GM21737 (cell line): Measurements from ENCODE around the gene DNMT3A.
A peak's percentile ranks its signal among the peaks of the same experiment; 100 is the strongest.

ENCODE experiments used
- ATAC-seq: cut with Tn5 transposase; IDR thresholded peaks from one replicate; pipeline ENCODE4 v1.9.1; 2021; ENCODE audit warnings: mild to moderate bottlenecking, moderate library complexity; ENCODE audit not compliant: unreplicated experiment

DNMT3A gene

DNA sequence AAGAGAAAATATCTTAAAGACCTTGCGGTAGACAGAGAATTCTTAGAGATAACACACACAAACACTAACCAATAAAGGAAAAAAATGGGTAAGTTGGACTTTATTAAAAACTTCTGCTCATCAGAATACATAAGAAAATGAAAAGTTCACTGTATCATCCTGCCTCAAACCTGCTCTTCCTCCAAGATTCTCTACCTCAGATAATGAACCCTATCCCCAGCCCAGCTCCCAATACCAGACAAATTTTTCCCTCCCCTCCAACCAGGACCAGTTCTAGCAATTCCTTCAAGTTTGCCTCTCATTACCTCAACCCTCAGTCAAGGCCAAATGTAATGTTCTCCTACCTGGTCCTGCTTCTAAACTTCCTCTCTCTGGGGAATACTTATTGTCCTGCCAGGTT, 79.4 kb downstream of the DNMT3A start:
- ATAC-seq: no peak

DNA sequence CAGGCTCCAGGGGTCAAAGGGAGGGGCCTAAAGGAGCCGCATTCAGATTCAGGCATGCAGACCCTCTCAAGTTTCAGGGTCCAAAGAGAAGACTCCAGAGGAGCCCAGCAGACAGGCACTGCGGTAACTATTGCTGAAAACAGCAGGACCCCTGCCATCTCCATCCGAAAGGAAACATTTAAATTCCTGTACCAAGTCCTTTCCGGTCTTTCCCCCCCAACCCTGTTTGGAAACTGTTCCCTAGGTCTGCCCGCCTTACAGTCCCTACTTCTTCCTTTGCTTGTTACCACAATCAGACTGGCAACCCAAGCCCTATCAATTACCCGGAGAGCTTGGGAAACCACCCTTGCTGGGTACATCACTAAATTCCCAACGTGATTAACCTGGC, 82.0 kb downstream of the DNMT3A start:
- no peak for ATAC-seq

DNA sequence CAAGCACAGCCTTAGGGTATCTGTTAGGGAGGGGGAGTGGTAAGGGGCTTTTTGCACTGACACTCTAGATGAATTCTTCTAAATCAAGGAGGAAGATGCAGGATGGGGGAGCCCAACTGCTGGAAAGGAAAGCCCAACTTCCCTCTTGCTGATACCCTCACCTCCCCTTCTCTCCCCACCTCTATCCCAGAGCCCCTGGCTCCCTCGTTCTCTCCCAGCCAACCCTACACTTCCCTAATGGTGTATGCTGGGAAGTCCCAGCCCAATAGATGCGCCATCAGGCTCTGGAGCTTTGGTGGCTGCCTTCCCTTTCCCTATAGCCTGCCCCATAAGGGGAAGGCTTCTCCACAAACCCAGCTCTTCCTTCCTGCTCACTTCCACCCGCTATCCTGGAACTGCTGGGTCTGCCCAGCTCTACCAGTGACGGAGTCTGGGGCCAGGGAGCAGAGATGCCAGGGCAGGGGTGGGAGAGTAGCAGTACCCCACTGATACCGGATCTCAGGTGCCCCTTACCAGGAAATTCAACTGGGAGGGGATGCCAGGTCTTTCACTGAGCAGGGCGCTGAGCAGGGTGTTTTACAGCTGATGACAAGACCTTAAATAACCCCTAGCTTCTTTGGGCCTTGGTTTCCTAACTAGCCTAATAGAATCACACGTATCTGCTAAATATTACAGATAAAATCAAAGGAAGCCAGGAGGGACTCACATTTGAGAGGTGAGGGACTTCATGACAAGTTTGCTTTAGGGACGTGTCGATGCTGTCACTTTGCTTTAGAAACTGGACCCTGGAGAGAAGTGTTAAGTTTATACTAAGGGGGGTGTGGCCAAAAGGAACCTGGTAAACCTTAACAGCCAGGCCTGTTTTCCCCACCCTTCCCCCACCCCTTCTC, 82.6 kb downstream of the DNMT3A start:
- no peak for ATAC-seq

DNA sequence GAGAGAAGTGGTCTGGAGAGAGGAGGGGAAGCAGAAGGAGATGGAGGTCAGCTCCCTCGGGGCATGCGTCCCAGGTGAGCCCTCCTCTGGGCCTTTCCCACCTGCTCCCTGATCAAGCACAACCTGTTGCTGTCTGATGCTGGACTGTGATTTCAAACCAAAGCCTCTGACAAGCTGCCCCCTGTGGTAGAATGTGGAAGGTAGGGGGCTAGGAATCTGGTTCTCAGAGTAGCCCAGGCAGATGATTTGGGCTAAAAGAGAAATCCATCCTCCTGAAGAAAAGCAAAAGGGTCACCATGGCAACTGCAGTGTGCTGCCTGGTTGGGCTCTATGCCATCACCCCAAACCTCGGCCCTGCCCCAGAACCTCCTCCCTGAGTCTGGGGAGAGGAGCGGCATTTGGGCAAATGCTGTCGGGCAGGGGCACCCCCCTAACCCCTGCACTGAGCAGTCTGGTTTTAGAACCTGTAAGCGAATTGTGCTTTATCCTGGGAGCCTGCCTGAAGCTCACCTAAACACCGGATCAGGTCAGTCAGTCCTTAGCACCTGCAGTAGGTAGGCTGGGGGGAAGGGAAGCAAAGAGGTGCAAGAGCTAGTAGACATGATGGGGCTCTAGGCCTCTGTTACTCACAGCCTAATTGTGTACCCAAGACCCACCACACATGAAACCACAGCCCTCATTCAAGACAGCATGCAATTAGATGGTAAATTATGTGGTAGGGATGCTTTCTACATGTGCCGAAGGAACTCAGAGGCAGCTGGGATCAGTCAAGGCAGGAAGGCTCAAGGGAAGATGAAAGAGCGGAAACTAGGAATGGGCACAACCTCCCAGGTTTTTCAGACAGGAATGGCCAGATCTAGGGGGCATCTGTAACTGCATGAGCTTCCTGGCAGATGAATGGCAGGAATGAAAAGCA, 83.5 kb downstream of the DNMT3A start:
- ATAC-seq: no peak

DNA sequence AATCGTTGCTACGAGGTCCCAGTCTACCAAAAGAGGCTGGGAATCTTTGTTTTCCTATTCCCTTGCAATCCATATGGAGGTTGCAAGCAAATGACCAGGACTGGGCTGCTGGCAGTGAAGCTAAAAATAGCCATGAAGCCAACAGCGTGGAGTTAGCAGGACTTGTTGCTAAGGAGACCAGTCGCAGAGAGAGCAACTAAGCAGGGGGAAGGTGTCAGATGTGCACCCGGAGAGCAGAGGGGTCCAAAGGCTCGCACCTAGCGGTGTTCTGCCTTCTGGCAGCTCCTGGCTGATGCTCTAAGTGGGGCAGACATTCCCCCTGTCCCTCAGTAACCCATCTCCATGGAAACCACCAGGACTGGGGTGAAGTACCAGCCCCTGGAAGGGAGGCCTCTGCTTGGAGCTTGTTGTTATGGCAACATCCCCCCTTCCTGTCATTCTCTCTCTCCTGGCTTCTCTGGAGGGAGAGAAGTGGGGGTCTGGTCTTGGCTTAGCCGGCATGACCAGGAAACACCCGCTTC, 84.6 kb downstream of the DNMT3A start:
- ATAC-seq: no peak

DNA sequence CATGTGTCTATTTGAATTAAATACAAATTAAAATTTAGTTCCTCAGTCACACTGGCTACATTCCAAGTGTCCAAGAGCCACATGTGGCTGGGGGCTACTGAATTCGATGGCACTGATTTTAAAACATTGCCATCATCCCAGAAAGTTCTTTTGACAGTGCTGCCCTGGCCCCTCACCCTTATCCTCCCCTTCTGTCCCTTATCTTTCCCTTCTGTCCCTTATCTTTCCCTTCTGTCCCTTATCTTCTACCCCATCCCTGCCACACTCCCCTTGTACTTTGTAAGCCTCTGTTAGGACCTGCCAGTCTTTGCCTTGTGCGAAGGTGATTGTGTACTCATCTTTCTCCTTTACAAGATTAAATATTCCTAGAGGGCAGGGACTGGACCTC, 85.2 kb downstream of the DNMT3A start:
- no peak for ATAC-seq

DNA sequence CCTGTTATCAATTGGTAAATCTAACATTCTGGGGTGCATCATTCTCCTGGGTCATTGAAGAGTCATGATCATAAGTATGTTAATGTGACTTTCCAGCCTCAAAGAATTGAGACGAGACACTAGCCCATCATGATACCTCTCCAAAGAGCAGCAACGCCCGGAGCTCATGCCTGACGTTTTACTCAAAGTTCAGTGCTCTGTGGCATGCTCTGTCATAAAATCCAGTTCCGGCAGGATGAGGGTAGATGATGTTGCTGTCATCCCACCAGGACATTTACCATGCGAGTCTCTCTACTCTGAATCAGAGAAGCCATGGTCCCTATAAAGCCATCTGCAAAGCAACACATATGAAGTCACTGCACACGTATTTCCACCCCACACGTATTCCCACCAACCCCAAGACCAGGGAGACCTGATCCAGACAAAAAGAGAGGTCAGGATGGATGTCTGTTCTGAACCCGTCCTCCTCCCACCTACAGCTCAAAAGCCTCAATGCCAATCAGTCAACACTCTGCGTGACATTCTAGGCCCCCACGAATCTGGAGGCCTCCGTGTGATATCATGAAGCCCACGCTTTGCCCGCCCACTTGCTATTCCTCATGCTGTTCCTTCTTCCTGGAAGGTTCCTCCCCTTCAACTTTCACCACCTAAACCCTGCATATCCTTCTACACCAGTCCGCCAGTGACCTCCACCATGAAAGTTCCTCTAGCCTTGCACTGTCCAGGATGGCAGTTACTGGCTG, 85.8 kb downstream of the DNMT3A start:
- no peak for ATAC-seq

DNA sequence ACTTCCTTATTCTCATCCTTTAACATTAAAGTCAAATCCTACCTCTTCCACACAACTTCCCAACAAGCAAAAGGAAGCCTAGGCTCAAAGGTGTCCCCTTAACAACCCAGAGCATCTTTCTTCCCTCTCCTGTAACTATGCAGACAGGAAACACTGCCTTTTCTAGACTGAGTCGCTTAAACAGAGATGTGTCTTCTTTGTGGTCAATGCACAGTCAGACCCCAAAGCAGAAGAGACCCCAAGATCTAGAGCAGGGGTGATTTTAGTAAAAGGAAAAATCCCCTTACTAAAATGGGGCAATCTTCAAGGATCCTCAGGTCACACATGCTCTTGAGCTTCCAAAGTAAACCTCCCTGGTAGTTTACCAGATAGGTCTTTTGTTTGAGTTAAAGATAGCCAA, 86.8 kb downstream of the DNMT3A start:
- no peak for ATAC-seq

DNA sequence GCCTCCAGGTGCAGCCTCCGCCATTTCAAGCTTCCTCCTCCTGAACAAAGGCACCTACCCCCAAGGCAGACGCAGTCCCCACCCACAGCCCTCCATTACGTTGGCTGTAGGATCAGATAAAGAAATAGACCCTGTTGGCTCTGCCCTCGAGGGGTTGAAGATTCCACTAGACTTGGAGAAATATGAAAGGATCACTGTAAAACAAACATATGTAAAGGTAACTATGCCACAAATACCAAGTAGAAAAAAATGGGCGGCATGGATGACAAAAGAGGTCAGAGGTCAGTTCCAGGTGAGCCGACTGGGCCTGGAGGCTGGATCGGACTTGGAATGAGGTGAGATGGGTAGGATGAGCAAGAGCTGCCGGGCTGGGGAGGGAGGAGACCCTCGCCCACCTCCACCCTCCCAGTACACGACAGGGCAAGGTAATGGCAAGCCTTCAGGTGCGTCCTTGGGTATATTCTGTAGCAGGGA, 88.5 kb downstream of the DNMT3A start:
- ATAC-seq: no peak

DNA sequence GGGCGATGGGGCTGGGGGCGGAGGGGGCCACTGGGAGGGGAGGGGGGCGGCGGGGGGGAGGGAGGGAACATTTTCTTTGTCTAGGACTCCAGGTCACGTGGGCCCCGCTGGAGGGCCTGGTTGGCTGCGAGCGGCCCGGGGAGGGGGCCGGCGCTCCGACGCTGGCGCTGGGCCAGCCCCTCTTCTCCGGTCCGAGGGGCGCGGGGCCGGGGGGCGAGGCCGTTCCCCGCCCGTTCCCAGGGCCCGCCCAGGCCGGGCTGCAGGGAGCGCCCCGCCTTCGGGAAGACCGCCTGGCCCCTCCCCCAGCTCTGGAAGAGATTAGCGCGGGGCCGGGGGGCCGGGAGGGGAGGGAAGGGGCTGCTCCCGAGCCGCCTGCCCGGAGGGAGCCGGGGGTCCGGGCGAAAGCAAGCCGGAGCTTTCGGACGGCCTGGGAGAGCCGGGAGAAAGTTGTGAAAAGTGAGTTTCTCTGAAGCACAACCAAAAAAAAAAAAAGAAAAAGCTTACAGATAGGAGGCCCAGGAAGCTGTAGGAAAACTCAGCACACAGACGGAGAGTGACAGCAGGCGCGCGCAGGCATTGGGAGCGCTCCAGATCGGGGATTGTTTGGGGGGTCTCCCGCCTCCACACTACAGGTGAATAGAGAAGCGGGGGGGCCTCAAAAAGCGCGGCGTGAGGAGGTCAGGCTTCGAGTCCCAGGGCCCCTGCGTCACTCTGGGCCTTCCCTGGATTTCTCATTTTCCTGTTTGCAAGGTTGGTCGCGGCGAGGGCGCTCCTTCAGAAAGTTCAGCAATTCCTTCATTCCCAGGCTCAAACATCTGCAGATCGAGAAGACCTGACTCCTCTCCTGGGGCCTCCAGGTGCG, 89.2 kb downstream of the DNMT3A start:
- peak; percentile 45 for ATAC-seq

DNA sequence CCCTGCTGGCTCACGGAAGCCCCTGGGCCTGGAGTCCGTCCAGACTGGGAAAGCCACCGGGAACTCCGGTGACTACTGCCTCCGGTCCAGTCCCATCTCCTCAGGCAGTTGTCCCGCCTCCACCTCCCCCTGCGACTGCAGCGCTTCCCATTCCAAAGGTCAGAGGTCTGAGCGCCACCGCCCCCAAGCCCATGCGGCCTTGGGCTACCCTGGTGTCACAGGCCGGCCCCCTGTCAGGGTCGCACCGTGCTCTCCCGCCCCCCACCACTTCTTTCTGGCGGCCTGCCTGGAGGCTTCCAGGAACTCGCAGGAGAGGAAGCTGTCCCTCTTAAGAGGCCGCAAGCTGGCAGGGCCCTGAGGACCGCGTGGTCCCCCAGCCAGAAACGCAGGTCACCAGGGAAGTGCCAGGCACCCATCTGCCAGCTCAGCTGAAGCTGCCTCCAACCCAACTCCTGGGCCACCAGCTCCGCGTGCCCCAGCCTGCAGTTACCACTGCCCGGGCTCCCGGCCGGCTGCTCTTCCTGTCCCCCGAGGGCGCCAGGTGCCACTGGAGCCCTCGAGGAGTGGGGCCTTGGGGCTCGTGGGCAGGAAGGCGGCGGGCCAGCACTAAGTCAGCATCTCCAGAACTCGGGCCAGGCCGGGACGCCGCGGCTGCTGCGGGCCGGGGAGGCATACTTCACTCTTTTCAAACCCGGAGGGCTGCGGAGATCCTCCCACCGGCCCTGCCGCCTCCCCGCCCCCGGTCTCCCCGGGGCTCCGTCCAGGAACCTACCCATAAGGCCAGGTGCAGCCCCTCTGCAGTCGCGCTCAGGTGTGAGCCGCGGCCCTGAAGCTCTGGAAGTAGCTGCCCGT, 90.1 kb downstream of the DNMT3A start:
- ATAC-seq: peak; percentile 38

DNA sequence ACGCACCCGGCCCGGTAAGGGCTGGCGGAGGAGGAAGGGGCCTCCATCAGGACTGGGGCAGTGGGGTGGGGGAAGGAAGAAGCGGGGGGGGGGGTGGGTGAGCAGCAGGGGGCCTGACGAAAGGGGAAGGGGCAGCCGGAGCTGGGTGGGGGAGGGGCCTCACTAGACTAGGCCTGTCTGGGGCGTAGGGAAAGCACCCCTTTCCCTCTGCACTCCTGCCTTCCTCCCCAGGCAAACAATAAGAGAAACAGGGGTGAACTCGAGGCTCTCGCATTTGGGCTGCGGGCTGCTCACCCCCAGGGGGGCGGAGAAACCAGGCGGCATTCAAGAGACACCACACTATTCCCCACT, 90.7 kb downstream of the DNMT3A start:
- ATAC-seq: no peak

DNA sequence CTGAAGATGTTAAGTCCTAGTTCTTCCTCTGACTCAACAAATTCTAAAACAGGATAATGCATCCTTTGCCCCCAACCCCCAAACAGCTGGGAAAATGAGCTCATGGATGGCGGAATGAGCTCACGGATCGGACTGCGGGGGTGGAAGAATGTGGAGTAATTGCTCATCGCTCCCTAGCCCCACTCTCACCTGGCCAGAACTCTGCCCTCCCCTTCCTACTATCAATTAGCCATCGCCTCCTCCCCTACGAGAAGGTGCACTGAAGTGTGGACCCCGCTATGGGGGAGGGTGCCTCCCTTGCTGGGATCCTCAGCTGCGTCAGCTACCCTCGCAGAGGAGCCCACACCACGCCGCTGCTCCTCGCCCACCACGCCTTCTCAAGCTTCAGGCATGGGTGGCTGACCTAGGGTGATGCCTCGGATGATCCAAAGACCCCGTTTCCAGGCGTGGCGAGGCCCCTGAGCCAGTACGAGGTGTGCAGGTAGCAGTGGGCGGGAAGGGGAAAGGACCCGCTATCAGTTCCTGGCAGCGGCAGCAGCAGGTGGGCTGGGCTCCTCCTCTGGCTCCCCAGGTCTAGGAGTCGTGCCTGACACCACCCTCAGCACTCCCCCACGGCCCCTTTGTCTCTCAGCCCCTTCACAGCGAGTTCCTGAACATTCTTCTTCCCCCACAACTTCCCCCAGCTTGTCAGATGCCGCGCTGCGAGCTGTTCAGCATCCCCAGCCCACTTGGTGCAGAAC, 91.2 kb downstream of the DNMT3A start:
- ATAC-seq: no peak

DNA sequence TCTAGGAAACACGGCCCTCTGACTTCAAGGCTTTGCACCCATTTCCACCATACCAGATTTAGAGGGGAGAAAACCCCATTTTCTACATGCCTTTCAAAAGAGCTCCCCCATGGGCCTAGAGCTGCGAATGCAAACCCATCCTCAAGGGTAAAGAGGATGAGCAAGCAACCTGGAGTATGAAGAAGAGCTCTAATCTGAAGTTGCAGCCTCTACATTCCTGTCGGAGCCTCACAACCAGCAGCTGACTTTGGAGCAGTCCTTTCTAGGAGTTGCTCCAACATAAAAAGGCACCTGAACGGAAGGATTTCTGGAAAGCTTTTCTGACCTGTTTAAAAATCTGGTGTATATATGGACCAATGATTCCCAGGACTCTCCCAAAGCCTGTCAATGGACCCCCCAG, 91.9 kb downstream of the DNMT3A start:
- no peak for ATAC-seq

DNA sequence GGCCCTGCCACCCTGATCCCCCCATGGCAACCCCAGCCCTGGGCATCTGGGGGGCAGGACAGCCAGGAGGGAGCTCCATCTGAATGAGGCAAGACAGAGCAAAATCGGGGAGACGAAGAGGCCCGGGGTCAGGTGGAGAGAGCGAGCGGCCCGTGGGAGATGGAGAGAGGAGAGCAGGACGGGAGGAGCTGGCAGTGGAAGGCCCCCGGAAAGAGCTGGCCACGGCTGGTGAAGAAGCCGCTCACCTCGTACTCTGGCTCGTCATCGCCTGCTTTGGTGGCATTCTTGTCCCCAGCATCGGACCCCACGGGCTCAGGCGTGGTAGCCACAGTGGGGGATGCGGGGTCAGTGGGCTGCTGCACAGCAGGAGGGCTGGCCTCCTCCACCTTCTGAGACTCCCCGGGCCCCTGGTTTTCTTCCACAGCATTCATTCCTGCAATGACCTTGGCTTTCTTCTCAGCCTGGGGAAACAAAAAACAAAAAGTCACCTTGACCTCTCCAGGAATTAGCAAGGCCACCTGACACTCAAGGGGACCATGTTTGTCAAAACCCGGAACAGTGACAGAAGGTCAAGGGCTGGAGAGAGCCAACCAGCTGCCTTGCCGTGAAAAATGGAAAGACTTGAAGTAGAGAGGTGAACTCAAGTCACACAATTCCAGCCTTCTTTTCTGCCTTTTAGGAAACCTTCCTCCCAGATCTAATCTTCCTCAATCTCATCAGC, 93.8 kb downstream of the DNMT3A start:
- ATAC-seq: no peak

DNA sequence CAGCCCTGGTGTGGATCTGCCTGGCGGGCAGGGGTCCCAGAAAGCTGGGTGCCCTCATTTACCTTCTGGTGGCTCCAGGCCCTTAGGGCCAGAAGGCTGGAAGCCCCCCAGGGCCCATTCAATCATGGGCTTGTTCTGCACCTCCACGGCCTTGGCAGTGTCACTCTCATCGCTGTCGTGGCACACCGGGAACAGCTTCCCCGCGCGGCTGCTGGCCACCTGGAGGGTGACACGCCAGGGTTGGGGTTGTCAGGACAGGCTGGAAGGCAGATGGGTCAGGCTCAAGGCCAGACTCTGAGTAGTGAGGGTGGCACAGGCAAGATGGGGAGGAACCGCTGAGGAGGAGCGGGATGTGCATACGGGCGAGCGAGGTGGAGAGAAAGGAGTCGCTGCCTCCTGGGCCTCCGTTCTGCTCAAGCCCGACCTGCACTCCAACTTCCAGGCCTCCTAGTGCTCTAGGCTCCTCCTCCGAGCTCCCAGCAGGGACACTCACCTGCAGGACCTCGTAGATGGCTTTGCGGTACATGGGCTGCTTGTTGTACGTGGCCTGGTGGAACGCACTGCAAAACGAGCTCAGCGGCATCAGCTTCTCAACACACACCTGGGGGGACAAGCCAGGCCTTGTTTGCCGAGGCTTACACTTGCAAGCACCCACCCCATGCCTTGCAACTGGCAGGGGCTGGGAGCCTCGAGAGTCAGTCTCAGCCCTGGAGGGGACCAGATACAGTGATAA, 95.0 kb downstream of the DNMT3A start:
- no peak for ATAC-seq

DNA sequence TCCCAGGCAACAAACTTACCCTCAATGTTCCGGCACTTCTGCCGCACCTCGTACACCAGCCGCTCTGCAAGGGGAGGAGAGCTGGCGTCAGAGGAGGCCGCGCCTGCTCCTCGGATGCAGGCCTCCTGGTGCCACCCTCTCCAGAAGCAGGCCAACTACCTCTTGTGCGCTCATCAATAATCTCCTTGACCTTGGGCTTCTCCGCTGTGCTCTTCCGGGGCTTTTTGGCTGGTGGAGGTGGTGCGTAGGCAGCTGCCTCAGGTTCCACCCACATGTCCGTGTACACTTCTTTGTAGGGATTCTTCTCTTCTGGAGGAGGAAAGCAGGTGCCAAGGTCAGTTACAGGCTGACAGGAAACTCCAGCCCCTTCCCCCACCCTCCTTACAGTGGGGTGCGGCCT, 95.7 kb downstream of the DNMT3A start:
- ATAC-seq: no peak
